ENCODE results near the gene OSBPL2. TPM values are rescaled to one million over a fixed set of nuclear protein-coding genes. Genes with fewer than 3 reads are reported as not detected.

The OSBPL2 gene
- total and polyA plus RNA-seq, 11 donors, result 20.0 to 57.9 (median 38.3) TPM

- ATAC-seq (peak in 1 of 4 donors; percentile 9), DNase-seq (no peak)
- Histone ChIP-seq H3K27me3 (no peaks in the 10 kb centered on the region), H3K27ac (no peak overlapping the region), H3K4me1 (peaks cover 0 to 13% (median 10%) of the 10 kb centered on the region in 12 donors), H3K4me3 (no peak overlapping the region), H3K36me3 (peaks cover 0 to 90% (median 82%) of the 10 kb centered on the region in 9 donors), H3K9me3 (no peaks in the 10 kb centered on the region)
- WGBS, 4 donors, result 93 to 96% (median 95%) methylated on average over 20 to 29 of the region's 29 CpGs
- TF ChIP-seq POLR2A (IDR thresholded peaks at IDR 0.05), result no peak
- TF ChIP-seq, protein P1, sequence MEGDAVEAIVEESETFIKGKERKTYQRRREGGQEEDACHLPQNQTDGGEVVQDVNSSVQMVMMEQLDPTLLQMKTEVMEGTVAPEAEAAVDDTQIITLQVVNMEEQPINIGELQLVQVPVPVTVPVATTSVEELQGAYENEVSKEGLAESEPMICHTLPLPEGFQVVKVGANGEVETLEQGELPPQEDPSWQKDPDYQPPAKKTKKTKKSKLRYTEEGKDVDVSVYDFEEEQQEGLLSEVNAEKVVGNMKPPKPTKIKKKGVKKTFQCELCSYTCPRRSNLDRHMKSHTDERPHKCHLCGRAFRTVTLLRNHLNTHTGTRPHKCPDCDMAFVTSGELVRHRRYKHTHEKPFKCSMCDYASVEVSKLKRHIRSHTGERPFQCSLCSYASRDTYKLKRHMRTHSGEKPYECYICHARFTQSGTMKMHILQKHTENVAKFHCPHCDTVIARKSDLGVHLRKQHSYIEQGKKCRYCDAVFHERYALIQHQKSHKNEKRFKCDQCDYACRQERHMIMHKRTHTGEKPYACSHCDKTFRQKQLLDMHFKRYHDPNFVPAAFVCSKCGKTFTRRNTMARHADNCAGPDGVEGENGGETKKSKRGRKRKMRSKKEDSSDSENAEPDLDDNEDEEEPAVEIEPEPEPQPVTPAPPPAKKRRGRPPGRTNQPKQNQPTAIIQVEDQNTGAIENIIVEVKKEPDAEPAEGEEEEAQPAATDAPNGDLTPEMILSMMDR (IDR thresholded peaks at IDR 0.05), result no peak
- intact Hi-C loops (cut with DNase I), result loop anchor here in 1 of 10 donors (10.0 kb wide), 1 partner anchor 203 kb away; no protein-coding TSS in a partner anchor
Observed at GRCh38 chr20:62291251-62292066, 53.1 kb downstream of the OSBPL2 start.

- Histone ChIP-seq H3K27ac (no peak overlapping the region), H3K4me3 (no peak overlapping the region), H3K36me3 (peaks cover 0 to 90% (median 82%) of the 10 kb centered on the region in 9 donors), H3K27me3 (no peaks in the 10 kb centered on the region), H3K9me3 (no peaks in the 10 kb centered on the region), H3K4me1 (peaks cover 0 to 8% (median 3%) of the 10 kb centered on the region in 12 donors)
- ATAC-seq (peak in 1 of 4 donors; percentile 20), DNase-seq (no peak)
- intact Hi-C loops (cut with DNase I), result loop anchor here in 1 of 10 donors (10.0 kb wide), 1 partner anchor 203 kb away; no protein-coding TSS in a partner anchor
- no peak for TF ChIP-seq POLR2A (IDR thresholded peaks at IDR 0.05)
- TF ChIP-seq, protein P1 (IDR thresholded peaks at IDR 0.05), result no peak
- 90 to 93% (median 92%) methylated on average over 8 to 11 of the region's 11 CpGs for WGBS, 4 donors
Observed at GRCh38 chr20:62292108-62292507, 53.8 kb downstream of the OSBPL2 start.

DNA sequence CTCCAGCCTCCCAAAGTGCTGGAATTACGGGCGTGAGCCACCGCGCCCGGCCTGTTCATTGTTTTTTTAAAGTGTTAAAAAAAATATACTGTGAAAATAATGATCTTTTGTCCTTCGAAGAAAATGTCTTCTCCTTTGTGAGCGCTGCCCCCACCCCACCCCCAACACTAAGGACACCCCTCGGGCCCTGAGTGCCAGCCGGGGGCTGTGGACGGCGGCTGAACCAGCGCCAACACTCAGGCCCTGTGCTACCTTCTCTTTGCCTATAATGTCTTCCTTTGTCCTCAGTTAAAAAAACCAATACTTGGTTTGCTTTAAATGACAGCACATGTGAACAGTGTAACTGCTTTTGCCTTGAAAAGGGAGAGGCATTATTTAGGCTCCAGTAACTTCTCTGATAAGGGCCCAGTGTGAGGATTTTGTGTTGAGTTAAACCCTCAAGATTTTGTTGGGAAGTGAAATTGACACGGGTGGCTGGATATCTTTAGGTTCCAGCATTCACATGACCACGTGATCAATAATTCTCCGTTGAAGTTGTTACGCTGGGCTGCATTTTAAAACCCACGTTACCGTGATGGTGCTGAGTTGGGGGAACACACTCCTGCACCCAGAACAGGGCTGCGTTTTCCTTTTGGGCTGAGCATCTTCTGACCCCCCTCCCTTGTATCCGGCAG is 54.9 kb downstream of the OSBPL2 start:
- H3K27ac ChIP-seq, result no peak overlapping the region
- intact Hi-C loops (cut with DNase I), result loop anchor here in 1 of 10 donors (10.0 kb wide), 1 partner anchor 202 kb away; no protein-coding TSS in a partner anchor
- DNase-seq (no peak), ATAC-seq (no peak)
- H3K36me3 ChIP-seq, result peaks cover 0 to 92% (median 80%) of the 10 kb centered on the region in 9 donors
- H3K27me3 ChIP-seq, result no peaks in the 10 kb centered on the region
- H3K4me1 ChIP-seq, result peaks cover 0 to 5% (median 0%) of the 10 kb centered on the region in 12 donors
- no peaks in the 10 kb centered on the region for H3K9me3 ChIP-seq
- TF ChIP-seq POLR2A (IDR thresholded peaks at IDR 0.05), result no peak
- TF ChIP-seq, protein P1 (IDR thresholded peaks at IDR 0.05), result no peak
- 90 to 94% (median 91%) methylated on average over 20 of the region's 20 CpGs for WGBS, 4 donors
- no peak overlapping the region for H3K4me3 ChIP-seq

DNA sequence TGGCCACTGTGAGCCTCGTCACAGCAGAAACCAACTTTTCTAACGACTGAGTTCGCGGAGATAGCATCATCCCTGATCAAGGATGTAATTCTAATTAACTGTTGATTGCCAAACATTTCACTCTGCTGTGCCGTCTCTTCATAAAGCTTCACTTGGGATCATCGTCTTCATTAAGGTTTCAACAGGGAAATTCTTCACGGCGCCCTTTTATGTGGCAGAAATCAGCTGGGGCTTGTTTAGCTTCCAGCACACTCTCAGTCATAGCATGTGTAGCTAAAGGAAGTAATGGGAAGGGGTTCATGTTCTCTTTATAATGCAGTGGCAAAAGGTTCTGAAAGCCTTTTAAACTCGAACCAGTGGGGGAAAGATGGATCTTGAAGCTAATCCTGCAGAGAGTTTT is 55.6 kb downstream of the OSBPL2 start:
- Histone ChIP-seq H3K9me3 (no peaks in the 10 kb centered on the region), H3K27ac (no peak overlapping the region), H3K36me3 (peaks cover 0 to 94% (median 81%) of the 10 kb centered on the region in 9 donors), H3K27me3 (no peaks in the 10 kb centered on the region), H3K4me3 (no peak overlapping the region), H3K4me1 (peaks cover 0 to 5% (median 0%) of the 10 kb centered on the region in 12 donors)
- no peak for DNase-seq
- intact Hi-C loops (cut with DNase I), result loop anchor here in 1 of 10 donors (10.0 kb wide), 1 partner anchor 201 kb away; no protein-coding TSS in a partner anchor
- TF ChIP-seq, protein P1 (IDR thresholded peaks at IDR 0.05), result no peak
- 84 to 90% (median 88%) methylated on average over 9 of the region's 9 CpGs for WGBS, 4 donors
- ATAC-seq, result no peak
